Activated CD4-positive, alpha-beta T cell treated with anti-CD3 and anti-CD28 coated beads, Interleukin-2, amount 50 U/mL, for 16 hours (primary cell): ENCODE results near the gene SLC17A2.
A peak's percentile ranks its signal among the peaks of the same experiment; 100 is the strongest.

Experiments
- DNase-seq: peaks from one replicate; pipeline ENCODE4 v3.0.0-alpha.2; 2020

SLC17A2 gene

GRCh38 chr6:25882051-25882496, 48.4 kb downstream of the SLC17A2 start:
- DNase-seq, result peak; percentile 62

GRCh38 chr6:25880601-25881000, 49.9 kb downstream of the SLC17A2 start:
- DNase-seq, result no peak

- DNase-seq, result no peak
These were observed 51.7 kb downstream of the SLC17A2 start for GRCh38 chr6:25878721-25879322.

- no peak for DNase-seq
These were observed 54.4 kb downstream of the SLC17A2 start for GRCh38 chr6:25875926-25876602.

GRCh38 chr6:25875563-25875905, 55.0 kb downstream of the SLC17A2 start:
- no peak for DNase-seq

- peak; percentile 46 for DNase-seq
These were observed 55.5 kb downstream of the SLC17A2 start for GRCh38 chr6:25874822-25875562.

GRCh38 chr6:25874118-25874517, 56.4 kb downstream of the SLC17A2 start, which contains the start of gene SLC17A3:
TSS of gene SLC17A3 (minus strand) at chr6:25874243. CDS start at chr6:25868387, 5,856 bp downstream.
- no peak for DNase-seq

- DNase-seq, result no peak
These were observed 57.7 kb downstream of the SLC17A2 start for GRCh38 chr6:25872814-25873213.

GRCh38 chr6:25869840-25870239, 60.7 kb downstream of the SLC17A2 start:
- no peak for DNase-seq

GRCh38 chr6:25868436-25869183, 61.9 kb downstream of the SLC17A2 start:
- no peak for DNase-seq

- peak; percentile 33 for DNase-seq
These were observed 64.5 kb downstream of the SLC17A2 start for GRCh38 chr6:25866011-25866410.

GRCh38 chr6:25863360-25863759, 67.1 kb downstream of the SLC17A2 start:
- no peak for DNase-seq
